ENCODE results near the gene ZNF385B.

GRCh38 chr2:179770029-179770428 lies 91.4 kb downstream of the ZNF385B start:
- no peak for TF ChIP-seq NFATC4 (CRISPR knock-in tag; IDR thresholded peaks at IDR 0.05)
- no peak for TF ChIP-seq NFYB (CRISPR knock-in tag; conservative IDR thresholded peaks at IDR 0.05; ENCODE audit: low read depth)
- TF ChIP-seq NR1H2 (CRISPR knock-in tag; IDR thresholded peaks at IDR 0.05): no peak
- no peak for TF ChIP-seq CTCF (IDR thresholded peaks at IDR 0.05)
- TF ChIP-seq ATF3 (CRISPR knock-in tag; conservative IDR thresholded peaks at IDR 0.05): no peak
- TF ChIP-seq TEAD1 (CRISPR knock-in tag; IDR thresholded peaks at IDR 0.05): no peak
